GM12873 (cell line): ENCODE results near the gene VASH1.

Experiments used
- TF ChIP-seq, protein P1 (sequence below): IDR thresholded peaks from 2 replicates; pipeline ENCODE4 v1.5.1; 2012; ENCODE audit warnings: low read depth, mild to moderate bottlenecking, moderate library complexity, low read length, control low read depth; ENCODE audit not compliant: insufficient read depth; ENCODE audit errors: missing control alignments

The VASH1 gene

DNA sequence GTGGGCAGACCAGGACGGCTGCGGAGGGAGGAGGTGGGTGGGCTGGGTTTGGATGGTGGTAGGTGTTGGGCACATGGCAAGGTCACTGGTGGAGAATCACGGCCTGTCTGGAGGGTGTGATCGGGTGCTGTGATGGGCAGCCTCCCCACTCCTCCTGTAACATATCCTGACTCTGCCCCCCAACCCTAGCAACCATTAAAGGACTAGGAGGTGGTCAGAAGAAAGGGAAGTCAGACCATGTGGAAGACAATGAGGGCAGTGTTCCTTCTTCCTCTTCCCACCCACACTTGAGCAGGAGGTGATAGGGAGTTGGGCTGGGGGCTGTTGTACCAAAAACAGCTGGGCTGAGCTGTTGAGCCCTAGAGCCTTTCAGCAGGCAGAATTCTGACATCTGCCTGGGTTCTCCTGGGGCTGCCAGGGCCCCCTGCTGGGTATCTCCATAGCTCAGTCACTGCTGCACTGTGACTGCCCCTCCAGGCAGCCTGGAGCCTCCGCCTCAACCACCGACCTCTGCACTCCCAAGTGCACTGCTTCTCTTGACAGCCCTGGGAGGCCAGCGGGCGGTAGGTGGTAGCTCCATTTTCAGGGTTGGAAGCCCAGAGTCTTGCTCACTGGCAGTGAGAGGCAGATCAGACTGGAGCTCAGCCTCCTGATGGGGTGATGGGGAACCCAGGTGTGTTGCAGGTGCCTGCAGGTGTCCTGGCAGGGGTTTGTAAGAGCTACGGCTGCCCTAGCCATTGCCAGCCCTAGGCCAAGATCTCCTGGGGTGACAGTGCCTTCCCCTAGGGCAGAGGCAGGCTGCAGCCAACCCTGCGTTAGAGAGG is 15.4 kb downstream of the VASH1 start:
- TF ChIP-seq, protein P1, sequence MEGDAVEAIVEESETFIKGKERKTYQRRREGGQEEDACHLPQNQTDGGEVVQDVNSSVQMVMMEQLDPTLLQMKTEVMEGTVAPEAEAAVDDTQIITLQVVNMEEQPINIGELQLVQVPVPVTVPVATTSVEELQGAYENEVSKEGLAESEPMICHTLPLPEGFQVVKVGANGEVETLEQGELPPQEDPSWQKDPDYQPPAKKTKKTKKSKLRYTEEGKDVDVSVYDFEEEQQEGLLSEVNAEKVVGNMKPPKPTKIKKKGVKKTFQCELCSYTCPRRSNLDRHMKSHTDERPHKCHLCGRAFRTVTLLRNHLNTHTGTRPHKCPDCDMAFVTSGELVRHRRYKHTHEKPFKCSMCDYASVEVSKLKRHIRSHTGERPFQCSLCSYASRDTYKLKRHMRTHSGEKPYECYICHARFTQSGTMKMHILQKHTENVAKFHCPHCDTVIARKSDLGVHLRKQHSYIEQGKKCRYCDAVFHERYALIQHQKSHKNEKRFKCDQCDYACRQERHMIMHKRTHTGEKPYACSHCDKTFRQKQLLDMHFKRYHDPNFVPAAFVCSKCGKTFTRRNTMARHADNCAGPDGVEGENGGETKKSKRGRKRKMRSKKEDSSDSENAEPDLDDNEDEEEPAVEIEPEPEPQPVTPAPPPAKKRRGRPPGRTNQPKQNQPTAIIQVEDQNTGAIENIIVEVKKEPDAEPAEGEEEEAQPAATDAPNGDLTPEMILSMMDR: peak; percentile 19

DNA sequence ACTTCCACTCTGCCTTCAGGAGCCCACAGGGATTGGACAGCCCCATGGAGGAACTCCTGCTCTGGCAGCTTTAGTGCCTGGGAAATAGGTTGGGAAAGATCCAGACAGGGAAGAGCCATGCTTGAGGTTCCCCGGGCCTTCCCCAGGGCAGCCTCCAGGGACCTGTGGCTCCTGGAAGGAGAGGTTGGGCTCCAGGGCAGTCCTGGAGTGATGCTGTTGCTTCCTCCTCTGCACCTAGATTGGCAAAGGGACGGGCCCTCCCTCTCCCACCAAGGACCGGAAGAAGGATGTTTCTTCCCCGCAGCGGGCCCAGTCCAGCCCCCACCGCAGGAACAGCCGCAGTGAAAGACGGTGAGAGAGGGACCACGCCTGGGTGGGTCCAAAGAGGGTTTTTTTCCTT is 16.5 kb downstream of the VASH1 start:
- TF ChIP-seq, protein P1: no peak

DNA sequence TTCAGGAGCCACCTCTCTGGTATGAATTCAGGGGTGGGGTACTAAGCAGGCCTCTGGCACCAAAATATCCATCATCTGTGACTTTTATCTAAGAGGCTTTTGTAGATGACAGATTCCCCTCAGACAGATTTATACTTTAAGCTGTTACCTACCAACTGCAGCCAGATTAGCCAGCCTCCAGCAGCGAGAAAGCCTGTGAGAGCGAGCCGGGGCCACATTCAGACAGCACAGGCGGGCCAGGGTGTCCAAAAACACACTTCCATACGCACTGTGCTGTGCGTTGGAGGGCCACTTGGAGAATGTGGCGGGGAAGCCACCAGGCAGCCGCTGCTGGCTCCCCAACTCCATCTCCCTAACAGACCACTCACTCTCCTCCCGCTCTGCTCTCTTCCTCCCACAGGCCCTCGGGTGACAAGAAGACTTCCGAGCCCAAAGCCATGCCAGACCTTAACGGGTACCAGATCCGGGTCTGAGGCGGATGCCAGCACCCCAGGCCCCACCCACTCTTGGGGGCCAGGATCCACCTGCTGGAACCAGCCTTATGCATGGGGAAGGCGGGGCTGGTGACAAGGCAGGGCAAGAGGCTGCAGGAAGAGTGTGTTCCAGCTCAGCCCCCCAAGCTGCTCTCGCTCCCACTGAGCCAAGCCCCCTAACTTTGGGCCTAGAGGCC is 17.4 kb downstream of the VASH1 start:
- TF ChIP-seq, protein P1: no peak

DNA sequence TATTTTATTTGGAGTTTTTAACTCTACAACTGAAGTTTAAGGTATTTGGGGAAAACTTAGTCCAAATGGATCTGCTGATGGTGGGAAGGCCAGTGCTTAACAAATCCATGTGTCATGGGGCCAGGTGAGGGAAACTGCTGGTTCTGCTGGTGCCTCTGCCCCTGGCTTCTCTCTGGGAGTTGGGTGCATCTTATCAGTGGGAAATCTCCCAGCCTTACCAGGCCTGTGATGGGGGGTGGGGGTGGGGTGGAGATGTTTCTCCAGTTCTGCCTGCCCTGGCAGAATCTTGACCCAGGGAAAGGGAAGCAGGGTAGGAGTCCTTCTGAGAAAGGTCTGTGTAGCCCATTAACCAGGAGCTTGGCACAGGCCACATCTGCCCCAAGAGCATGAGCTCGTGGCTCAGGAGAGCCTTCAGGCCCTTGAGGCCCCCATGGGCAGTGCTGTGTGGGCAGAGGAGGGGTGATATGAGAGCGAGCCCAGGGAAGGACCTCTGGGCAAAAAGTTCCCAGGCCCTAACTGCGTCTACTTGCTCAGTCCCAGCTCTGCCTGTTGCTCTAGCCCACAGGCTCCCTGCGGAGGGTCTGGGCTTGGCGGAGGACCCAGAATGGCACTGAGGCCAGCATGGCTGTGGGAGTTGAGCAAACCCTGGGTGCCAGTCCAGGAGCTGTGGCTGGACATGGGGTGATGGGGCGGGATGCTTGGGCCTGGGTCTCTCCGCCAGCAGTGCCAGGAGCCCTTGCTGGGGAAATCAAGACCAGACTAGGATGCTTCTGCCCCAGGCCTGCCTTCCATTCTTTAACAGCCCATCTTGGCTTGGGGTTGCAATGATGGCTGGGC is 18.2 kb downstream of the VASH1 start:
- TF ChIP-seq, protein P1: no peak

DNA sequence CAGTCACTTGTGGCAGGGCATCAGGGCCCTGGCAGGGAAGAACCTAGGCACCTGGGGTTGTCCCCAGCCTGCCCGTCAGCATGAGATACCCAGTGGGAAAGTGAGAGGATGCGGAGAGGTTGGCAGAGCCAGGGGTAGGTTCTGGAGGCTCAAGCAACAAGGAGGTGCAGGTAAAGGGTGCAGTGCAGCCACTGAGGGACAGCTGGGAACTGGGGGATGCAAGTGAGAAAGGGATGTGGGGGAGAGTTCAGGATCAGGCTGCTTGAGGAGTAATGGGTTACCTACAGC is 18.7 kb downstream of the VASH1 start:
- TF ChIP-seq, protein P1: no peak

DNA sequence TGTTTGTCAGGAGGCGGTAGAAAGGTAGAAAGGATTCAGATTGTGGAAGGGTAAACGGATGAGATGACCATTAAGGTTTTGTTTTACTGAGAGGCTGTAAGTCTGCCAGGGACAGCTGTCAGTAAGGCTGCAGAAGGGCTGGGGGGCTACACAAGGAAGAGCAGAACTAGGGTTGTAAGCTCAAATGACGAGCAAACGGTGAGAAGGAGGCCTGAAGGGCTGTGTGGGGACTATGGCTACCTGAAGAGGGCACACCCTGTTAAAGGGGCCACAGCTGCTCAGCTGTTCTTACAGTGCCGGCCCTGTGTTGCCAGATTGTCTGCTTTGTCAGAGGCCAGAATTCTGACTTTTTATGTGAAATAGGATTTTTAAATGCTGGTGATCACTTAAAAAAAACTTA is 19.1 kb downstream of the VASH1 start:
- TF ChIP-seq, protein P1: no peak
